GM12892 (cell line): ENCODE measurements around the gene TTLL11.

ENCODE experiments used
- POLR2A ChIP-seq: IDR thresholded peaks from 2 replicates; pipeline ENCODE4 v1.6.1; 2011; ENCODE audit warnings: low read depth, low read length, control low read depth
- POLR2AphosphoS5 ChIP-seq: IDR thresholded peaks from 2 replicates; pipeline ENCODE4 v1.6.1; 2011; ENCODE audit warnings: low read depth, low read length, control low read depth

DNA sequence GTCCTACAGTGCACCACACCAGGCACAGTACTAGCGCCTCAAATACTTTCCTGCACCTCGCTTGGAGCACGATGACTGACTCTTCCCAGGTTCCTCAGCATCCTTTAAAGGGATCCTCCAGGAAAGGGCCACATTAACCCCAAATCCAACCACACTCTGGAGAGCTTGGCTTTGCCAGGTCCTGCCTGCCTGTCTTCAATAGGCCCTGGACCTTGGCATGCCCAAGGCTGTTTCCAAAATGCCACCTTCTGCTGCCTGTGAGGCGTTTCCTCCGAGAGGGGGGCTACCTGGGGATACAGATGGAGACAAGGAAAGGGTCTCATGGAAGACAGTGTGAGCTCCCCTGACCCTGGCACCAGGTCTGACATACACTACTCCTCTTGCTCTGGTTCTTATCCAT, 271.8 kb downstream of the TTLL11 start:
- no peak for TF ChIP-seq POLR2A
- no peak for TF ChIP-seq POLR2AphosphoS5
